OCI-LY1 (cell line): ENCODE measurements around the gene MAST3.

ENCODE experiments used
- H2AFZ ChIP-seq: fragments of 200-600 bp; sonication (generic), shearing (Covaris generic); 2 replicates; pipeline ENCODE4 v1.6.0; 2014; ENCODE audit warnings: antibody characterized with exemption, mild to moderate bottlenecking, low read length
- H3F3A ChIP-seq: fragments of 200-600 bp; sonication (generic), shearing (Covaris generic); 2 replicates; pipeline ENCODE4 v1.6.0; 2014; ENCODE audit warnings: mild to moderate bottlenecking, antibody characterized with exemption, low read length, moderate library complexity; ENCODE audit not compliant: insufficient read depth
- H3K27ac ChIP-seq: fragments of 200-600 bp; sonication (generic); 2 replicates; pipeline ENCODE4 v1.5.1; 2014; ENCODE audit warnings: low read length, mixed run types, mild to moderate bottlenecking, low read depth; ENCODE audit not compliant: poor library complexity, severe bottlenecking
- H3K27me3 ChIP-seq: fragments of 200-600 bp; sonication (generic); 2 replicates; pipeline ENCODE4 v1.6.0; 2014; ENCODE audit warnings: antibody characterized with exemption, mild to moderate bottlenecking, low read length, moderate library complexity; ENCODE audit not compliant: insufficient read depth
- H3K36me3 ChIP-seq: fragments of 200-600 bp; sonication (generic); 2 replicates; pipeline ENCODE4 v1.6.1; 2014; ENCODE audit warnings: mild to moderate bottlenecking, antibody characterized with exemption, low read length, moderate library complexity, mixed read lengths; ENCODE audit not compliant: insufficient read depth
- H3K4me1 ChIP-seq: fragments of 200-600 bp; sonication (generic); 2 replicates; pipeline ENCODE4 v1.5.1; 2014; ENCODE audit warnings: mild to moderate bottlenecking, low read length, moderate library complexity; ENCODE audit not compliant: insufficient read depth, severe bottlenecking
- H3K4me2 ChIP-seq: fragments of 200-600 bp; sonication (generic), shearing (Covaris generic); 2 replicates; pipeline ENCODE4 v1.6.1; 2014; ENCODE audit warnings: low read length
- H3K4me3 ChIP-seq: fragments of 200-600 bp; sonication (generic); 2 replicates; pipeline ENCODE4 v1.5.1; 2014; ENCODE audit warnings: low read length, low read depth, mild to moderate bottlenecking, mixed read lengths; ENCODE audit not compliant: poor library complexity, severe bottlenecking
- H3K79me2 ChIP-seq: fragments of 200-600 bp; shearing (Covaris generic); 2 replicates; pipeline ENCODE4 v1.6.1; 2016; ENCODE audit warnings: mixed run types, low read length, mixed read lengths; ENCODE audit not compliant: insufficient read depth
- H3K9ac ChIP-seq: fragments of 200-600 bp; sonication (generic), shearing (Covaris generic); 2 replicates; pipeline ENCODE4 v1.6.1; 2014; ENCODE audit warnings: mild to moderate bottlenecking, low read length, mixed read lengths
- H3K9me2 ChIP-seq: fragments of 200-600 bp; sonication (generic), shearing (Covaris generic); 2 replicates; pipeline ENCODE4 v1.6.1; 2014; ENCODE audit warnings: low read depth, mild to moderate bottlenecking, low read length, mixed read lengths
- H3K9me3 ChIP-seq: fragments of 200-600 bp; shearing (Covaris generic); 2 replicates; pipeline ENCODE4 v1.6.1; 2014; ENCODE audit warnings: low read length, mixed read lengths
- H4K20me1 ChIP-seq: fragments of 200-600 bp; sonication (generic), shearing (Covaris generic); 2 replicates; pipeline ENCODE4 v1.6.0; 2016; ENCODE audit warnings: mild to moderate bottlenecking, low read length; ENCODE audit not compliant: insufficient read depth
- EZH2 ChIP-seq: fragments of 200-600 bp; sonication (generic), shearing (Covaris generic); IDR thresholded peaks from 2 replicates; pipeline ENCODE4 v1.8.0; 2017; ENCODE audit warnings: borderline replicate concordance, mixed run types, mild to moderate bottlenecking, antibody characterized with exemption, low read length, moderate library complexity, mixed read lengths
- TF ChIP-seq, protein P1 (sequence below): fragments of 200-600 bp; sonication (generic), shearing (Covaris generic); IDR thresholded peaks from 2 replicates; pipeline ENCODE4 v1.5.1; 2017; ENCODE audit warnings: mild to moderate bottlenecking, antibody characterized with exemption, low read length, moderate library complexity, mixed read lengths

MAST3 gene

GRCh38 chr19:18140473-18140872, 42.9 kb downstream of the MAST3 start:
- Histone ChIP-seq H3K36me3 (peaks cover 72% of the 10 kb centered on the region), H3K4me2 (no peak overlapping the region), H3K9me3 (no peaks in the 10 kb centered on the region)

DNA sequence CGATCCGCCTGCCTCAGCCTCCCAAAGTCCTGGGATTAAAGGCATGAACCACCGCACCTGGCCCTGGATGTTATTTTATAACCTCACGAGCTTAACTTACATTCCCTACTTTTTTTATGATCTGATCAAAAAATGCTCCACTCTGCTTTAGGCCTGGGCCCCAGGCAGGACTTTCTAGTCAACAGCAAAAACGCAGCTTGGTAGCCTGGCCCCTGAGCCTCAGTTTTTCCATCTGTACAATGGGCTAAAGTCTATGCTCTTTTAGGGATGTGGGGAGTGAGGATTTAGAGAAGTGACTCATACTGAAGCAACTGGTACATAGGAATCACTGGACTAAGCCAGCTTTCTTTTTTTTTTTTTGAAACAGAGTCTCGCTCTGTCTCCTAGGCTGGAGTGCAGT, 43.5 kb downstream of the MAST3 start:
- Histone ChIP-seq H3K79me2 (no peaks in the 10 kb centered on the region), H3K9me3 (no peaks in the 10 kb centered on the region), H2AFZ (no peak overlapping the region), H3K27ac (no peak overlapping the region), H3K4me1 (no peaks in the 10 kb centered on the region), H3F3A (no peaks in the 10 kb centered on the region), H3K36me3 (peaks cover 72% of the 10 kb centered on the region), H3K27me3 (no peaks in the 10 kb centered on the region), H3K4me3 (no peak overlapping the region), H3K9ac (no peak overlapping the region), H4K20me1 (no peaks in the 10 kb centered on the region), H3K4me2 (no peak overlapping the region), H3K9me2 (no peaks in the 10 kb centered on the region)
- no peak for TF ChIP-seq EZH2
- TF ChIP-seq, protein P1, sequence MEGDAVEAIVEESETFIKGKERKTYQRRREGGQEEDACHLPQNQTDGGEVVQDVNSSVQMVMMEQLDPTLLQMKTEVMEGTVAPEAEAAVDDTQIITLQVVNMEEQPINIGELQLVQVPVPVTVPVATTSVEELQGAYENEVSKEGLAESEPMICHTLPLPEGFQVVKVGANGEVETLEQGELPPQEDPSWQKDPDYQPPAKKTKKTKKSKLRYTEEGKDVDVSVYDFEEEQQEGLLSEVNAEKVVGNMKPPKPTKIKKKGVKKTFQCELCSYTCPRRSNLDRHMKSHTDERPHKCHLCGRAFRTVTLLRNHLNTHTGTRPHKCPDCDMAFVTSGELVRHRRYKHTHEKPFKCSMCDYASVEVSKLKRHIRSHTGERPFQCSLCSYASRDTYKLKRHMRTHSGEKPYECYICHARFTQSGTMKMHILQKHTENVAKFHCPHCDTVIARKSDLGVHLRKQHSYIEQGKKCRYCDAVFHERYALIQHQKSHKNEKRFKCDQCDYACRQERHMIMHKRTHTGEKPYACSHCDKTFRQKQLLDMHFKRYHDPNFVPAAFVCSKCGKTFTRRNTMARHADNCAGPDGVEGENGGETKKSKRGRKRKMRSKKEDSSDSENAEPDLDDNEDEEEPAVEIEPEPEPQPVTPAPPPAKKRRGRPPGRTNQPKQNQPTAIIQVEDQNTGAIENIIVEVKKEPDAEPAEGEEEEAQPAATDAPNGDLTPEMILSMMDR = no peak

More at GRCh38 chr19:18140473-18140872, 42.9 kb downstream of the MAST3 start:
- H3K79me2 ChIP-seq = no peaks in the 10 kb centered on the region
- no peaks in the 10 kb centered on the region for H3K9me2 ChIP-seq
- no peaks in the 10 kb centered on the region for H3K4me1 ChIP-seq
- no peak for TF ChIP-seq EZH2
- TF ChIP-seq, protein P1 = no peak
- no peak overlapping the region for H3K27ac ChIP-seq
- no peaks in the 10 kb centered on the region for H3K27me3 ChIP-seq
- no peaks in the 10 kb centered on the region for H4K20me1 ChIP-seq
- H2AFZ ChIP-seq = no peak overlapping the region
- no peak overlapping the region for H3K9ac ChIP-seq
- no peak overlapping the region for H3K4me3 ChIP-seq
- H3F3A ChIP-seq = no peaks in the 10 kb centered on the region

DNA sequence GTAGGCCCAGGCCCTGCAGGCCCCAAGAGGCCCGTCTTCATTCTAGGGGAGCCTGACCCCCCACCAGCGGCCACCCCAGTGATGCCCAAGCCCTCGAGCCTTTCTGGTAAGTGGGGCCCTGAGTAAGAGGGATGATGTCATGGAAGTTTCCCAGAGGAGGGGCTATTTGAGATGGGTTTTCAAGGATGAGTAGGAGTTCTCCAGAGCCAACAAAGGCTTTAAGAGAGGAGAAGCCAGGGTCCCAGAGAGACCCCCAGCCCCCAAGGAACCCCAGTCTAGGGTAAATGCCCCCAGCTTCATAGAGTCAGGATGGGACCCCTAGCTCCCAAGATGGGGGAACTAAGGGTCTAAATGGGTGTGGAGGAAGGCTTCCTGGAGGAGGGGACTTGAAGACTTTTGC, 46.3 kb downstream of the MAST3 start:
- Histone ChIP-seq H3K36me3 (peaks cover 70% of the 10 kb centered on the region), H3K9me3 (no peaks in the 10 kb centered on the region), H3F3A (no peaks in the 10 kb centered on the region), H4K20me1 (no peaks in the 10 kb centered on the region), H3K9ac (no peak overlapping the region), H3K79me2 (no peaks in the 10 kb centered on the region), H2AFZ (no peak overlapping the region), H3K27me3 (no peaks in the 10 kb centered on the region), H3K4me3 (no peak overlapping the region), H3K4me1 (no peaks in the 10 kb centered on the region), H3K4me2 (no peak overlapping the region), H3K9me2 (no peaks in the 10 kb centered on the region), H3K27ac (no peak overlapping the region)
- TF ChIP-seq EZH2 = no peak
- TF ChIP-seq, protein P1 = no peak
